HL-60/S4 treated with phorbol 12-myristate 13-acetate at 8.2 ng/mL for 4 days and 3 days (cell line): ENCODE results near the gene CNKSR2.

Experiments
- in situ Hi-C: fragments of 300-500 bp; cut with MboI; formaldehyde crosslinking; loops from 2 replicates; pipeline ENCODE4 v1.15.0; 2022; ENCODE audit warnings: low sequenced_read_pairs

Gene CNKSR2

DNA sequence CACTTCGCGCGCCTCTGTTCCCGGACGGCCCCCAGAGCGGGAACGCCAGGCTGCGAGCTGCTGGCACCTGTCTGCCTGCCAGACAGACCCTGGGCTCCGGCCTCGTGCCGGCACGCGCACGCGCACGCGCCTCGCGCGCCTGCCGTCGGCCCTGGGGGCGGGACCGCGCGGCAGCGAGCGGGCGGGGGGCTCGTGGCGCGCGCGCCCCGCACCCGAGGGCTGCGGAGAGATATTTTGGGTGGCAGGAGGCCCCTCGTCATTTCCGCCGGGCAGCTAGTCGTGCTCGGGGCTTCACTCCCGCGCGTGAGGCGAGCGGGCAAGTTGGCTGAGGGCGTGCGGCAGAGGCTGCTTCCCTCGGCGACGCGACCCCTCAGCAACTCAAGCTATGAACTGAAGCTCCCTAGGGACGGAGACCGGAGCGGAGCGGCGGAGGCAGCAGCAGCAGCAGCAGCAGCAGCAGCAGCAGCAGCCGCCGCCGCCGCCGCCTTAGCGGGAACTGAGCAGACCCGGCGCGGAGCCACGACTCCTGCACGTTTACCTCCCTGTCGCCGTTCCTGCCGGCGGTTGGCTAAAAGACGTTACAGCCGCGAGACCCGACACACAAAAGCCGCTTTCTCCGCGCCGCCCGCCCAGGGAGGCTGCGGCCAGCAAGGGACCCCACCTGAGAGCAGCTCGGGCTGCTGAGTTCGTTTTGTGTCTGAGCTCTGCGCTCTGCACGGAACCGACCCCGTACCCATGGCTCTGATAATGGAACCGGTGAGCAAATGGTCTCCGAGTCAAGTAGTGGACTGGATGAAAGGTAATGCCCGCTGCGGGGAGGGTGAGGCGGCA lies at the start of gene CNKSR2:
Gene CNKSR2 (plus strand): TSS at position 256 of the 831 bp plus-strand sequence. CDS start 480 bp downstream, at position 736.
- in situ Hi-C loops, result no loop called here

DNA sequence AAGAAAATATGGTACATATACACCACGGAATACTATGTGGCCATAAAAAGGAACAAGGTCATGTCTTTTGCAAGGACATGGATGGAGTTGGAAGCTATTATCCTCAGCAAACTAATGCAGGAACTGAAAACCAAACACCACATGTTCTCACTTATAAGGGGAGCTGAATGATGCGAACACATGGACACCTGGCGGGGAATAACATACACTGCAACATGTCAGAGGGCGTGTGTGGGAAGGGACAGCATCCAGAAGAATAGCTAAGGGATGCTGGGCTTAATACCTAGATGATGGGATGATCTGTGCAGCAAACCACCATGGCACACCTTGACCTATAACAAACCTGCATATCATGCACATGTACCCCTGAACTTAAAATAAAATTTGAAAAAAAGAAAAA lies 19.5 kb upstream of the CNKSR2 start:
- in situ Hi-C loops, result no loop called here

DNA sequence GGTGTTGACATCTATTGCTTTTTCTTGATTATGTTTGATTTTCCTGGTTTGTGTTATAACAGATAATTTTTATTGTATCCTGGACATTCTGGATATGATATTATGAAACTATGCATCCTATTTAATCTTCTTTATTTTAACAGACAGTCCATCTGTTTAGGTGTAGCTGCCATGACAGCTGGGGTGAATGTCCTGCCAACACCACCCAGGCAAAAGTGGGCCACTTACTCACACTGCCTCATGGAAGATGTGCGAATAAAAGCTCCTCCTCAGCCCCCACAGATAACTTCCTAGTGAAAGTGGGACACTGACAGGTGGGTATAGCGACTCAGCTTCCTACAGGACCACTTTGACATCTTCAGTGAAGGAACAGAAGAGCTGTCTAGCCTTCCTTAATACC lies 18.4 kb upstream of the CNKSR2 start:
- in situ Hi-C loops, result no loop called here

DNA sequence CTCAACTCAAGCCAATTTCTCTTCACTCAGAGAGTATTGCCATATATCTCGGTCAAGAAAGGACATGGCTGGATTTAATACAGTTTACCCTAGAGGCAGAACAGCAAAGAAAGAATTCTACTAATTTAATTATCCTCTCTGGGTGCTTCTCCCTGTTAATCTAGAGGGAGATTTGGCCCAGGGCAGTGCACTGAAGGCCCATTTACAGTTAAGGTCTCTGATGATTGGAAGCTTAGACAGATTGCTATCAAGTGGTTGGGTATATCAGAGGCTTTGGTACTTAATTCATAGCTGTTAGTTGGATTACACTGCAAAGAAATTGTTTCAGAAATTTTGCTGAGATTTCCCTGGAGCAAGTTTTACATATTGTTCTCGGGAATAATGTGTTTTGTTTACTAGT lies 4.6 kb upstream of the CNKSR2 start:
- in situ Hi-C loops, result no loop called here

DNA sequence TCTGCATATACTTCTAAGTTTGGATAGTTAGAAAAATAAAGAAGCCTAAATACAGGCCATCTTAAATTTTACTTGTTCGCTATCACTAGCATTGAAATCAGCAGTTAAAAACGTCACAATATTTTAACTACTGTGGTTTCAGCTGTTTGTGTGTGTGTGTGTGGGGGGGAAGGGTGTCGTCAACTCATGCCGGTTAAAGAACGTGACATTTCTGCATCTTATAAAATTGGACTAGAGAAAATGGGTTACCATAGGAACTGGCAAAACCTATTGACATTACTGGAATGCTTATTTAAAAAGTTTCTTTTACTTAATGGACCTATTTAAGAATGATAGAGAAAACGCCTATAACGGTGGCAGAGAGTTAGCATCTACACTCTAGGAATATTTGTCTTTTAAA lies 1.2 kb upstream of the CNKSR2 start:
- in situ Hi-C loops, result no loop called here

DNA sequence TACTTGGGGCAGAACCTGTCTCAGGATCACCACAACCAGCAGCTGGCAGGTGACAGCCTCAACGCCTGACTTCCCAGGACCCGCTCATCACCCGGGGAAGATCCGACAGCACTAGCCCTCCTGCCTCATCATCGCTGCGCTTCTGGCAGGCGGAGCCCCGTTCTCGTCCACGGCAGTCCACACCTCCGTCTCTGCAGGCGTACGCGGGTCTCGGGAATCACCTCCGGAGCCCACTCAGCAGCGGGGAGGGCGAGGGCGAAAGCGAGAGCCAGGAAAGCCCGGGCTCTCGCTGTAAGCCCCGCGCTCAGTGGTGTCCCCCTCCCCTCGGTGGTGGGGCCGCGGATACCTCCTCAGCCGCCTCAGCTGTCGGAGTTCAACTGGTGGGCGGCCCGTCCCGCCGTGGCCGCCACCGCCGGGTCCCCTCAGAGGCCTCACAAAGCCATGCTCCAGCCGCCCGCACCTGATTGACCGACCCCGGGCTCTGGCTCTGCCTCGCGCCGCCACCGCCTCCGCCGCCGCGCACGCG lies 518 bp upstream of the CNKSR2 start:
- in situ Hi-C loops, result no loop called here

DNA sequence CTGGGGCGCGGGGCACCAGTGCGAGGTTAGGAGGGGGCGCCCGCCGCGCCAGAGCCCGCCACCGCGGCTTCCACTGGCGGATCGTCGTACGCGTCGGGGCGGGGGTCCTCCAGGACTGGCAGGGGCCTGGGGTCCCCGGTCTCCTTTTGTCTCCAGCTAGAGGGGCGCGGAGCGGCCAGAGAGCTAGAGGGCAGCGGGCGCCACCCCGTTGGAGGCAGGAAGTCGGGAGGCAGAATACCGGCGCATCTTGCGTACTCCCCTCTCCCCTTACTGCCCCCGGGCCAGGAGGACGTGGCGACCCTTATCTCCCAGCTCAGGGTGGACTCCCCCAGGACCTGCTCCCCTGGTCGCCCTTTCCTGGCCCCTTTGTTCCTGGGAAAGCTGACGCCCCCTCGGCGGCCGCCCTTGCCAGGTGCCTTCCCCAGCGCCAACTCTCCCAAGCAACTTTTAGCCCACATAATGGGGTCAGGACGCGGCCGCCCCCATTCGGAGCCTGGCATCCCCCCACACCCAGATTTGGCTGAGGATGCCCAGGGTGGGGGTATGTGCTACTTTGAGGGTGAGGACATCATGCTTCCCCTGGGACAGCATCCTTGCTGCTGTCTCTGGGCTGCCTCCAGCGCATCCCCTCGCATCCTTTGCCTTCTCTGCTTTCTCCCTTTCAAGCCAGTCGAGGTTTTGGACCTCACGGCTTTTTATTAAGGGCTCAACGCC lies 933 bp downstream of the CNKSR2 start:
- in situ Hi-C loops, result no loop called here

DNA sequence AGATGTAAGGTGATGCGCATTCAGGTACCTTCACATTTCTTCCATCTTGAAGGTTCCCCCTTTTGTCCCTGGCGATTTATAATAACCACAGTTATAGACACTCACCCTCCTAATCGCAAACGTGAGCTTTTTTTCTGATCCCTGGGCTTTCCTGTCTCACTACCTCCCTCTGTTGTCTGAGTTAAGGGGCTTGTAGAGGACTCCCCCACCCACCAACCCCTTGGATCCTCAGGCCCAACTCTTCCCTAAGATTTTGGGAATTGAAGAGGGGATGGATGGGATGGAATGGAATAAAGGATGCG lies 1.4 kb downstream of the CNKSR2 start:
- in situ Hi-C loops, result no loop called here

DNA sequence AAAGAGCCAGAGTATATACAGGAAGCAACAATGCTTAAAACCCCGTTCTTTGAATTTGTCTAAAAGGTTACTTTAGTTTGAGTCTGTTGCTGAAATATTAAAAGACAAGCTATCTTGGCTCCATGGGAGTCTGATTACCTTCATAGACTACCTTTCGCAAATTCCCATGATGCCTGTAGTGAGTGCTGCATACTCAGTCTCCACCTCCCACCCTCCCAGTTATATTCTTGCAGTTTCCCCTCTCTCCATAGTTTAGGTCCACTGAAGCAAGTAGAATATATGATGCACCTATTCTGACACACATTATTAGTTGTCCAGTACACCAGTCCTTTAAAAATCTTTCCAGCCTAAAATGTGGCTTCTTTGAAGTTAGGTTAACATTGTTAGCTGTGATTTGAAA lies 2.4 kb downstream of the CNKSR2 start:
- in situ Hi-C loops, result no loop called here

DNA sequence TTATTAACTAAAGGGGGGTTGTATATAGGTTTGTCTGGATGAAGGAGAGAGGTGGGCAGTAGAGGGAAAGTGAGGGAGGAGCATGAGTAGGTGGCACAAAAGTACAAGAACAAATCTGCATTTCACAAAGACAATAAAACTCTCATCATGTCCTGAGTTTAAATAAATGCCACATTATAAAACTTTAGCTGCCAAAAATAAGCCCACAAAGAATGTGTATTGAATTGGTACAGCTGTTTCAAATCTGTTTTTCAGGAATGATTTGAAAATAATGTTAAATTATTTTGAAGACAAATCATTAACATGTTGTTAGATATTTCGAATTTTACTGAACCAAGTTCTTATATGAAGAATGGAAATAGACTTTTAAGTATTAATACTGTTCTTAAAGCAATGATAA lies 5.8 kb downstream of the CNKSR2 start:
- in situ Hi-C loops, result no loop called here

DNA sequence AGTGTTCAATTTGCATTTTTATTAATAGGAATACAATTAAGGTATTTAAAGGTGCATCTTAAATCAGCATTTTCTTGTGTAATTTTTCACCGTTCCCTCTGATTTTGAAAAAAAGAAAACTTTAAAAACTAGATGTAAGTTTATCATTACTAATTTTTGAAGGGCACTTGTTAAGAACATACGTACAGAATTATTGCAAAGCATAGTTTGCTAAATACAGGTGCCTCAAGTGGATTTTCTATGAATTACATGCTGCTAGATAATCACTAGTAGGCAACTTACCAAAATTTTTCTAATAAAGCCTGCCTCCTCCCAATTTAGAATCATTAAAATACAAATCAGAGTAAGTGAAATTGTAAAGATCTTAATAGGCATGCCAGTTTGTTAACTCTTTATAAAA lies 8.5 kb downstream of the CNKSR2 start:
- in situ Hi-C loops, result no loop called here

DNA sequence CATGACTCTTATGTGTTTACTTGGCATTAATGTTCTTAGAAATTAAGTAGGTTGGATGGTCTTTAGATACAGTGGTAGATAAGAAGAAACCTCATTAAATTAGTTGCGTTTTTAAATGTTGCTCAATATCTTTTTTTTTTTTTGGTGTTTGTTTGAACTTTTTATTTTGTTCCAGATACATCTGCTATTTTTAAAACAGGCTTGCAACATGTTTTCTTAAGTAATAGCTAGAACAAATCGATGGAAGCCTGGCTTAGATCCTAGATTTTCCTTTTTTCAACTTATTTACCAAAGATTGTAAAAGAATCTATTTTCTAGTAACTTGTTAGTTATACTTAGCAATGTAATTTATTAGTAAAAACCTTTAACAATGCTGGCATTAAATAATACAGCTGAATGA lies 9.3 kb downstream of the CNKSR2 start:
- in situ Hi-C loops, result no loop called here

DNA sequence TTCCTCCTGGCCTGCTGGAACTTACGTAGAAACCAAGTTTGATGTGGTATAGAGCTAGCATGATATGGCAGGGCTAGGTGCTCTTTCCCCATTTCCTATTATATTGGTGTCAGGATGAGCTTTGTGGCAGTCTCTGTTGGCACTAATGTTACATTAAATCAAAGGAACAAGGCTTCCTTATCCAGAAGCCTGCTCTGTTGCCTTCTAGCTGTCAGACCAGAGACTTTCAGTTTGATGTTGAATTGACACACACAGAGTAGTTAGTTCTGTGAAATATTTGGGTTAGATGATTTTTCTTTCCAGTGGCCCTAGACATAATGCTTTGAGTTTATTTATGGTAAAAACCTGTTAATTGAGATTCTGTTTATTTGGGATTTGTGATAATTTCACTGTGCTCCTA lies 10.0 kb downstream of the CNKSR2 start:
- in situ Hi-C loops, result no loop called here

DNA sequence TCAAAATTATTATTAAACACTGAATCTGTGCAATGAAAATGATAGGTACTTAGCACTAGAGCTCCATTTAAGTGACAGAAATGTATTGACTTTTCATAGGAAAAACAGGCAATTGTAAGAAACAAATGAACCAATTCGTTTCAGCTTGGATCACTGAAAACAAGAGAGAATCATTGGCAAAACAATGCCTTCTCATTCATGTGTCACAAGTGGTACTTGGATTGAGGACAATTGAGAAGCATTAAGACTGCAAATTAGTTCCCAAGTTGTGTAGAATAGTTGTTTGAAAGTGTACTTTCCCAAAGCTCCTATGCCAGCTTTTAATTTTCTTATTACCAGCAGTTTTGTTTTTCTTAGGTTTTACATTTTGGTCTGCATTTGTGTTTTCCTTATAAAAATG lies 20.6 kb downstream of the CNKSR2 start:
- in situ Hi-C loops, result no loop called here

DNA sequence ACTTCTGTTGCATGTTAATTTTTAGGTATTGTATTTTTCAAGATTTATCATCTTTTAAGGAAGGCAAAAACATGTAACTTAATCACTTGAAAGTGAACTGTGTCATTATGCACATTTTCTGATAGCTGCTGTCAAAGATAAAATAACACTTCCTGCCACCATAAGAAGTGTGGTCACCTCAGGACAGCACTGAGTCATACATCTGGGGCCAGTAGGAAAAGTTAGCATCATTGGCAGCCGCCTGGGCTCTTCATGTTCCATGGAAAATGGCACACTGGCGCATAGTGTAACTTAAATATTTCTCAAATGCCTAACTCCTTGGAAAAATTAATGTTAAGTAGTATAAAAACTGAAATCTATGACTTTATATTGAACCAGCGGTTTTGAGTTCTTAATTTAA lies 24.2 kb downstream of the CNKSR2 start:
- in situ Hi-C loops, result no loop called here

DNA sequence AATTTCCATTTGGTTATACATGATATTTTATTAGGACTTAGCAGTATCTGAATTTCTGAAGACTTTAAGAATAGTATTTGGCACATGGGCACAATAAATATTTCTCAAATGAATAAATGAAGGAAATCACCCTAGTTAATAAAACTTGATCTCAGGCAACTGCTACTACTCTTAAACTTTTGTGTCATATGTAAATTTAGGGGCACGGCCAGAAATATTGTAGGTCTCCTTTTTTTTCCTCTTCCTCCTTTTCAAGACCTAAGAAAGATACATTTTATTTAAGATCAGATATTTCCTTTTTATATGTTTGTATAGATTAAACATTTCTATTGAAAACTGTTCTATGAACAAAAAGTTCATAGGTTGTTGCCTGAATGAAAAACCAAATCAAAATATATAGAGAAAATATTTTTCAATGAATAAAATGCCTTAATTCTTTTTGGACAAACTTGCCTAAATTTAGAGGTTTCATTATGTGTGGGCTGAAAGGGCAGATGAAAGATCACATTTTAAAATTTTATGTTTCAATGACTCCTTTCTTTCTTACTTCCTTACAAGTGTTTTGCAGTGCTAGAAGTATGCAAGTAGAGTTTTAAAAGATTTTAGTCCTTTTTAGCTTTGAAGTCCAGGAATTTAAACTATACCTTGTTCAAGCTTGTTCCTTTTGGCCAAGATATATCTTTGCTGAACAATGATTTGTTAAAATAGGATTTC lies 26.3 kb downstream of the CNKSR2 start:
- in situ Hi-C loops, result no loop called here

DNA sequence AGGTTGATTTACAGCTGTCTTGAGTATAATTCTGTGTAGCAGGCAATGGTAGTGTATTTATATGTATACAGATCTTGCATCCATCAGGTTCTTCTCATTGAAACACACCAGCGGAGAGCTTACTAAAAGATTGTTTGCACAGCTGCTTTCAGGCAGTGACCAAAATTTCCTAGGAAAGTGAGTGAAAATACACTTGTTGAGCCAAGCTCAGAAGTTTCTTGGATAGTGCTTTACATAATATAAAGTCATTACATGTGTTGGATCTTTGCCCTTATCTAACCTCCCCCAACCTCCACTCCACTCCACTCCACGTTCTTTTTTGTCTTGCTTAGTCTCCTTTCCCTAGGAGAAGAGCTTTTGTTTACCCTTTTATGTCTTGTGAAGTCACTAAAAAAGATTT lies 34.1 kb downstream of the CNKSR2 start:
- in situ Hi-C loops, result no loop called here

DNA sequence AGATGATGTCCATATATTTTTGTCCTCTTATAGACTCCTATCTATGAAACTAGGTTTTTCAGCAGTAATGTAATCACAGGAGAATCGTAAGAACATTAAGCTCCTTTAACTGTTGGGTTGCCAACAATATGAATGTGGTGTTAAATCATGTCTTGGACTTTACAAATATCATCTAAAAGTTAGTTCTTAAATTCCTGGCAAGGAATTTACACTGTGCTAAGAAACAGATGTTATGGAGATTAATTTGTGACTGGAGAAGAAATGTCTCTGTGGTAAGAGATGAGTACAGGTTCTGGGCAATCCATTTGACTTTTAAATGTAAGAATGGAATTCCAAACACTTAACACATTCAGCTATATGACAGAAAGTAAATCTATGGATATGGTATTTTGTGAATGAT lies 34.6 kb downstream of the CNKSR2 start:
- in situ Hi-C loops, result no loop called here

DNA sequence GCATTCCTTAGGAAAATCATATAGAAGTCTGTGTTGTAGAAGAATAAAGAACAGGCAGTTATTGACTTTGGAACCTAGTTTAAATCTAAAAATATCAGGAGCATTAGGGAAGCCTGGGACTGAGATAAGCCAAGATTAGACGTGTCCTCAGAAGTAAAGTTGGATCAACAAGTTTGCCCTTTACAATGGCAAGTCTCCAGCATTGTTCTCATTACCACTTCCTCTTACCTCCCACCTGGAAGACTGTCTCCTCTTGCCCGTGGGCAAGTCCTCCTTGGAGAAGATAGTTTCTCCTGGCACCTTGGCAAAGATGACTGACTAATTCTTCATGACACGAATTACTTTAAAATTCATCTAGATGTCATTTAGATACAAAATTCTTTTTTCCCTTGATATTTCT lies 37.8 kb downstream of the CNKSR2 start:
- in situ Hi-C loops, result no loop called here

DNA sequence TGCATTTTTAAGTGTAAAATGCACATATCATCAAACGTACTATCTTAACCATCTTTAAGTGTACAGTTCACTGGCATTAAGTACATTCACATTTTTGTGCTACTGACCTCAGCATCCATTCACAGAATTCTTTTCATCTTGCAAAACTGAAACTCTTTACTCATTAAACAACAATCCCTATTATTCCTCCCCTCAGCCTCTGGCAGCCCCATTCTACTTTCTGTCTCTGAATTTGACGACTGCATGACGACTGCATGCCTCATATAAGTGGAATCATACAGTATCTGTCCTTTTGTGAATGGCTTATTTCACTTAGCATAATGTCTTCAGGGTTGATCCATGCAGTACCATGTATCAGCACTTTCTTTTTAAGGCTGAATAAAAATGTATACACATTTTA lies 38.7 kb downstream of the CNKSR2 start:
- in situ Hi-C loops, result no loop called here

DNA sequence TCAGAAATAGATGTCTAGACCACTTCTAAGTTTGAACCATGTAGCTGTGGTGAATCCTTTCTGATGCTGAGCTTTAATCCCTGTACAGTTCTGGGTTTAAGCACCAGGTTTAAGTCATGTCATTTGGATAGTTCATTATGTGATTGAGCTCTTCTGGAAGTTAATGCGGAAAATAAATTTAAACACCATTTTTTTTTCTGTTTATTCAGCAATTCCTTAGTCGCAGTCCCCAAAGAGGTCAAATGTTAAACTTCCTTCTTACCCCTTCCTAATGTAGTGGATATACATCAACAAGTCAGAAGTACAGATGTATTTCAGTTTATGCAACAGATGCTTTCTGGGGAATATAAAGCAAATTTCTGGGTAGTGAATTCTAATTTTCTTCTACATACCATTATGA lies 52.9 kb downstream of the CNKSR2 start:
- in situ Hi-C loops, result no loop called here

DNA sequence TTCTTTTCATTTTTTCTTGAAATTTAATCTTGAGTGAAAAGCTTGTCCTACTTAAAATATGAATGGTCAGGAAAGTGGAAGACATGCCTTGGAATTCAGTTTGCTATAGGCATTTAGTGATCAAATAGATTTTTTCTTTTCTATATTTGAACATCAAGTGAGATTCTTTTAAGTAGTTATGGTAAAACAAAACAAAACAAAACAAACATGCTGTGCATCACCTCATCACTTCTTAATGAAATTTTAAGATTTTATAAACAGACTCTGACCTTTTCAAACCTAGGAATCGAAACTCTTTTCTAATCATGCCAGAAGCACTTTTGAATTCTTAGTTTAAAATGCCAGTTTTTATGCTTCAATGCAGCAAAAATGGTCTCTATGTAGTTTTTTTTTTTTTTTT lies 62.8 kb downstream of the CNKSR2 start:
- in situ Hi-C loops, result no loop called here
